Transverse colon (tissue), 4 donors: ENCODE measurements around the gene KIAA1328. TPM values are rescaled to one million over a fixed set of nuclear protein-coding genes. Genes with fewer than 3 reads are reported as not detected.

Source experiments
- DNase-seq: peaks from one replicate; pipeline ENCODE4 v3.0.0-alpha.2; 2019
- H3K27ac ChIP-seq, 4 donors: fragments of 200-600 bp; sonication (generic); 2 replicates each; pipeline ENCODE4 v1.5.1; 2016 to 2018; ENCODE audit warnings: inconsistent platforms in 4 of 4
- H3K27me3 ChIP-seq: fragments of 200-600 bp; sonication (generic); 2 replicates; pipeline ENCODE4 v1.5.1; 2017; ENCODE audit warnings: inconsistent platforms
- H3K36me3 ChIP-seq, 4 donors: fragments of 200-600 bp; sonication (generic); 2 replicates each; pipeline ENCODE4 v1.5.1; 2017 to 2019; ENCODE audit warnings: inconsistent platforms in 4 of 4
- H3K4me1 ChIP-seq, 4 donors: fragments of 200-600 bp; sonication (generic); 2 replicates each; pipeline ENCODE4 v1.5.1; 2017 to 2020; ENCODE audit warnings: inconsistent platforms in 4 of 4
- H3K4me3 ChIP-seq, 4 donors: fragments of 200-600 bp; sonication (generic); 1 replicate in 1 of 4; 2 replicates in 3 of 4; pipeline versions ENCODE4 v1.5.1 to v1.6.1; 2017 to 2019; ENCODE audit warnings: inconsistent platforms in 4 of 4
- H3K9me3 ChIP-seq, 2 donors: fragments of 200-600 bp; sonication (generic); 2 replicates each; pipeline ENCODE4 v1.5.1; 2017 to 2019; ENCODE audit warnings: inconsistent platforms in 2 of 2
- CTCF ChIP-seq, 5 experiments: fragments of 200-600 bp in 3 of 5; fragments of 450-650 bp in 2 of 5; sonication (generic) in 3 of 5; IDR thresholded peaks; 1 replicate in 2 of 5; 2 replicates in 3 of 5; pipeline ENCODE4 v1.5.1; 2016 to 2017; ENCODE audit warnings: antibody characterized with exemption in 5 of 5, inconsistent platforms in 3 of 5, mild to moderate bottlenecking in 2 of 5, moderate library complexity in 1 of 5
- EP300 ChIP-seq: sonication (generic); formaldehyde crosslinking; IDR thresholded peaks from one replicate; pipeline ENCODE4 v1.6.1; 2017; ENCODE audit warnings: antibody characterized with exemption, low read depth
- POLR2A ChIP-seq: fragments of 450-650 bp; IDR thresholded peaks from one replicate; pipeline ENCODE4 v1.6.1; 2016; ENCODE audit warnings: antibody characterized with exemption, mild to moderate bottlenecking, moderate library complexity
- POLR2AphosphoS5 ChIP-seq, 3 donors: sonication (generic); formaldehyde crosslinking; IDR thresholded peaks; one replicate each; pipeline ENCODE4 v1.6.1; 2016; ENCODE audit warnings: antibody characterized with exemption in 3 of 3
- WGBS, 2 donors: methylation state at CpG; one replicate each; pipeline ENCODE4 v1.1.5; 2018; ENCODE audit warnings: low coverage in 1 of 2; 5-methylcytosine and 5-hydroxymethylcytosine counted together
- in situ Hi-C, 4 donors: fragments of 200-750 bp; cut with MboI; loops; one replicate each; pipeline versions ENCODE4 v1.15.0 to v1.15.1; 2017; ENCODE audit warnings: low sequenced_read_pairs in 3 of 4, low pct_ligation_motif_present in 1 of 4, low pct_unique_long_range_greater_than_20kb in 1 of 4
- intact Hi-C: fragments of 100-400 bp; cut with DNase I; formaldehyde crosslinking; loops from one replicate; pipeline ENCODE4 v1.15.1; 2023; ENCODE audit warnings: low total_unique reads
- total RNA-seq, 4 donors: library from RNA; depleted of rRNA; stranded (reverse); fragments of >200 nt; gene quantifications; one replicate each; pipeline ENCODE4 v1.1.0, GENCODE V29; 2016

Gene KIAA1328
- total RNA-seq, 4 donors from 2014 or later = 3.6 to 14.3 (median 11.3) TPM

- Histone ChIP-seq H3K9me3 (peaks cover 2 to 5% of the 10 kb centered on the region in 2 donors), H3K4me1 (no peaks in the 10 kb centered on the region), H3K4me3 (no peak overlapping the region), H3K27me3 (no peaks in the 10 kb centered on the region), H3K36me3 (peaks cover 0 to 7% (median 3%) of the 10 kb centered on the region in 4 donors), H3K27ac (no peak overlapping the region)
- 40 to 52% methylated on average over 1 of the region's 1 CpG for WGBS, 2 donors
- in situ Hi-C loops (no loop called here), intact Hi-C loops (no loop called here)
- no peak for TF ChIP-seq EP300
- no peak for TF ChIP-seq CTCF (IDR thresholded peaks at IDR 0.05)
- TF ChIP-seq POLR2A = no peak
- TF ChIP-seq POLR2AphosphoS5 (IDR thresholded peaks at IDR 0.05) = no peak
- no peak for DNase-seq
These were observed 21.7 kb downstream of the KIAA1328 start for GRCh38 chr18:36850527-36851201.

GRCh38 chr18:36851202-36851590, 22.3 kb downstream of the KIAA1328 start:
- Histone ChIP-seq H3K4me3 (no peak overlapping the region), H3K27ac (no peak overlapping the region), H3K27me3 (no peaks in the 10 kb centered on the region), H3K9me3 (peaks cover 2 to 5% of the 10 kb centered on the region in 2 donors), H3K4me1 (no peaks in the 10 kb centered on the region), H3K36me3 (peaks cover 0 to 7% (median 3%) of the 10 kb centered on the region in 4 donors)
- intact Hi-C loops (no loop called here), in situ Hi-C loops (no loop called here)
- TF ChIP-seq EP300 (no peak), POLR2A (no peak), POLR2AphosphoS5 (IDR thresholded peaks at IDR 0.05) (no peak), CTCF (IDR thresholded peaks at IDR 0.05) (no peak)
- no peak for DNase-seq
- 82 to 95% methylated on average over 2 of the region's 2 CpGs for WGBS, 2 donors

- Histone ChIP-seq H3K36me3 (peaks cover 0 to 7% (median 1%) of the 10 kb centered on the region in 4 donors), H3K27me3 (no peaks in the 10 kb centered on the region), H3K9me3 (peaks cover 1 to 3% of the 10 kb centered on the region in 2 donors), H3K27ac (no peak overlapping the region), H3K4me1 (no peaks in the 10 kb centered on the region), H3K4me3 (no peak overlapping the region)
- no peak for DNase-seq
- intact Hi-C loops = no loop called here
- in situ Hi-C loops = no loop called here
- TF ChIP-seq POLR2AphosphoS5 (IDR thresholded peaks at IDR 0.05) = no peak
- no peak for TF ChIP-seq POLR2A
- TF ChIP-seq CTCF (IDR thresholded peaks at IDR 0.05) = no peak
- no peak for TF ChIP-seq EP300
- WGBS, 2 donors = 41 to 67% methylated on average over 1 of the region's 1 CpG
These were observed 27.9 kb downstream of the KIAA1328 start for GRCh38 chr18:36856815-36857214.

GRCh38 chr18:36862182-36862581, 33.3 kb downstream of the KIAA1328 start:
- Histone ChIP-seq H3K9me3 (no peaks in the 10 kb centered on the region), H3K36me3 (no peaks in the 10 kb centered on the region), H3K4me3 (no peak overlapping the region), H3K27me3 (no peaks in the 10 kb centered on the region), H3K4me1 (no peaks in the 10 kb centered on the region), H3K27ac (no peak overlapping the region)
- in situ Hi-C loops = no loop called here
- no peak for DNase-seq
- TF ChIP-seq CTCF (IDR thresholded peaks at IDR 0.05) (no peak), POLR2AphosphoS5 (IDR thresholded peaks at IDR 0.05) (no peak), POLR2A (no peak), EP300 (no peak)
- intact Hi-C loops = no loop called here
- 67 to 98% methylated on average over 1 of the region's 1 CpG for WGBS, 2 donors
